ENCODE measurements around the gene OR1E1. TPM values are rescaled to one million over a fixed set of nuclear protein-coding genes. Genes with fewer than 3 reads are reported as not detected.

Gene OR1E1
- polyA plus RNA-seq, 3 donors, result not detected

- no peak for DNase-seq
- H3K79me2 ChIP-seq (ENCODE audit: insufficient read depth, low read length), result no peaks in the 10 kb centered on the region
- Mint-ChIP-seq H3K9me3 (peaks cover 0 to 16% (median 13%) of the 10 kb centered on the region in 7 donors), H3K27ac (no peak overlapping the region), H3K27me3 (ENCODE audit: low read depth in 3 of 3) (peaks cover 16 to 37% (median 32%) of the 10 kb centered on the region in 3 donors), H3K4me3 (no peak overlapping the region), H3K36me3 (peaks cover 0 to 1% of the 10 kb centered on the region in 2 donors), H3K4me1 (no peaks in the 10 kb centered on the region)
- H3K9me3 ChIP-seq (replicated peaks in 1 of 2; ENCODE audit: control insufficient read depth in 1 of 2, insufficient read depth in 1 of 2, low read length in 2 of 2), result no peaks in the 10 kb centered on the region
- H2AFZ ChIP-seq (ENCODE audit: insufficient read depth, low read depth, low read length, poor library complexity, severe bottlenecking), result no peak overlapping the region
- no peak overlapping the region for H3K4me2 ChIP-seq (replicated peaks; ENCODE audit: extremely low read depth, low read length, poor library complexity, severe bottlenecking)
- no peaks in the 10 kb centered on the region for H3K4me1 ChIP-seq (ENCODE audit: control insufficient read depth in 1 of 2, insufficient read depth in 2 of 2, low read length in 2 of 2)
- peaks cover 7 to 30% of the 10 kb centered on the region in 2 donors for H3K27me3 ChIP-seq (ENCODE audit: control insufficient read depth in 2 of 2, insufficient read depth in 2 of 2, low read length in 2 of 2)
- no peaks in the 10 kb centered on the region for H4K20me1 ChIP-seq (ENCODE audit: insufficient read depth, low read length)
- H3K27ac ChIP-seq (ENCODE audit: low read depth in 1 of 2, low read length in 2 of 2), result no peak overlapping the region
- no peak for TF ChIP-seq CTCF (IDR thresholded peaks at IDR 0.05)
- intact Hi-C loops (cut with micrococcal nuclease), result no loop called here
- no peak overlapping the region for H3K9ac ChIP-seq (ENCODE audit: insufficient read depth, low read length, poor library complexity, severe bottlenecking)
- no peaks in the 10 kb centered on the region for H3K36me3 ChIP-seq (replicated peaks in 1 of 2; ENCODE audit: control insufficient read depth in 1 of 2, insufficient read depth in 2 of 2, low read length in 2 of 2)
- H3K4me3 ChIP-seq (replicated peaks in 1 of 3; ENCODE audit: low read depth in 2 of 3, low read length in 3 of 3), result no peak overlapping the region
- 17% methylated on average over 1 of the region's 4 CpGs for WGBS (ENCODE audit: insufficient coverage)
These were observed 8.4 kb downstream of the OR1E1 start for GRCh38 chr17:3389791-3390190.

GRCh38 chr17:3385869-3386816 lies 12.1 kb downstream of the OR1E1 start, which contains the start of gene OR3A2:
OR3A2 (minus strand) TSS chr17:3386308.
- H3K27me3 ChIP-seq (ENCODE audit: control insufficient read depth in 2 of 2, insufficient read depth in 2 of 2, low read length in 2 of 2), result peaks cover 7 to 30% of the 10 kb centered on the region in 2 donors
- H3K79me2 ChIP-seq (ENCODE audit: insufficient read depth, low read length), result no peaks in the 10 kb centered on the region
- peaks cover 0 to 14% (median 7%) of the 10 kb centered on the region in 7 donors for H3K9me3 Mint-ChIP-seq
- peak within 1 kb of the TSS; percentile 2 for H3K4me2 ChIP-seq (replicated peaks; ENCODE audit: extremely low read depth, low read length, poor library complexity, severe bottlenecking)
- H3K9me3 ChIP-seq (replicated peaks in 1 of 2; ENCODE audit: control insufficient read depth in 1 of 2, insufficient read depth in 1 of 2, low read length in 2 of 2), result no peaks in the 10 kb centered on the region
- TF ChIP-seq CTCF (IDR thresholded peaks at IDR 0.05), result no peak
- intact Hi-C loops (cut with micrococcal nuclease), result no loop called here
- 37% methylated on average over 89 of the region's 92 CpGs for WGBS (ENCODE audit: insufficient coverage)
- peak within 1 kb of the TSS; percentile 62 to 71 for H3K4me3 Mint-ChIP-seq
- H3K9ac ChIP-seq (ENCODE audit: insufficient read depth, low read length, poor library complexity, severe bottlenecking), result no peak within 1 kb of the TSS
- no peak within 1 kb of the TSS for H3K4me3 ChIP-seq (replicated peaks in 1 of 3; ENCODE audit: low read depth in 2 of 3, low read length in 3 of 3)
- peaks cover 15 to 43% (median 32%) of the 10 kb centered on the region in 3 donors for H3K27me3 Mint-ChIP-seq (ENCODE audit: low read depth in 3 of 3)
- no peak within 1 kb of the TSS for H3K27ac Mint-ChIP-seq
- no peaks in the 10 kb centered on the region for H3K36me3 ChIP-seq (replicated peaks in 1 of 2; ENCODE audit: control insufficient read depth in 1 of 2, insufficient read depth in 2 of 2, low read length in 2 of 2)
- DNase-seq, result no peak
- no peaks in the 10 kb centered on the region for H4K20me1 ChIP-seq (ENCODE audit: insufficient read depth, low read length)
- no peaks in the 10 kb centered on the region for H3K4me1 ChIP-seq (ENCODE audit: control insufficient read depth in 1 of 2, insufficient read depth in 2 of 2, low read length in 2 of 2)
- H2AFZ ChIP-seq (ENCODE audit: insufficient read depth, low read depth, low read length, poor library complexity, severe bottlenecking), result no peak within 1 kb of the TSS
- no peaks in the 10 kb centered on the region for H3K4me1 Mint-ChIP-seq
- no peak within 1 kb of the TSS for H3K27ac ChIP-seq (ENCODE audit: low read depth in 1 of 2, low read length in 2 of 2)
- H3K36me3 Mint-ChIP-seq, result peaks cover 0 to 1% of the 10 kb centered on the region in 2 donors

All from CD14-positive monocyte (primary cell).